Prostate gland (tissue), 2 donors: ENCODE results near the gene HAP1. TPM values are rescaled to one million over a fixed set of nuclear protein-coding genes. Genes with fewer than 3 reads are reported as not detected.
"Not testable (repeated sequence)": the region's sequence is repeated elsewhere in the genome, so short reads cannot be mapped to it uniquely, and the experiment has no call there.

Experiments used
- DNase-seq: peaks from one replicate; pipeline ENCODE4 v3.0.0-alpha.2; 2019; ENCODE audit warnings: low spot score
- H3K27ac ChIP-seq, 2 donors: fragments of 200-600 bp; sonication (generic); 2 replicates each; pipeline ENCODE4 v1.5.1; 2017 to 2019
- H3K27me3 ChIP-seq: fragments of 200-600 bp; sonication (generic); replicated peaks from 2 replicates; pipeline ENCODE4 v1.5.1; 2019; ENCODE audit not compliant: insufficient read depth
- H3K36me3 ChIP-seq, 2 donors: fragments of 200-600 bp; sonication (generic); 1 replicate in 1 of 2; 2 replicates in 1 of 2; pipeline versions ENCODE4 v1.5.1 to v1.8.1; 2017 to 2019
- H3K4me1 ChIP-seq: fragments of 200-600 bp; sonication (generic); replicated peaks from 2 replicates; pipeline ENCODE4 v1.5.1; 2019
- H3K4me3 ChIP-seq, 2 donors: fragments of 200-600 bp; sonication (generic); 2 replicates each; pipeline ENCODE4 v1.5.1; 2017 to 2019
- H3K9me3 ChIP-seq: fragments of 200-600 bp; sonication (generic); 2 replicates; pipeline ENCODE4 v1.5.1; 2017
- CTCF ChIP-seq, 4 experiments: fragments of 200-600 bp in 2 of 4; fragments of 450-650 bp in 2 of 4; sonication (generic) in 2 of 4; IDR thresholded peaks; 1 replicate in 3 of 4; 2 replicates in 1 of 4; pipeline ENCODE4 v1.5.1; 2016 to 2019; ENCODE audit warnings: antibody characterized with exemption in 4 of 4, mild to moderate bottlenecking in 2 of 4, moderate library complexity in 2 of 4
- POLR2A ChIP-seq: fragments of 450-650 bp; IDR thresholded peaks from one replicate; pipeline ENCODE4 v1.6.1; 2016; ENCODE audit warnings: antibody characterized with exemption, mild to moderate bottlenecking
- POLR2AphosphoS5 ChIP-seq: sonication (generic); formaldehyde crosslinking; IDR thresholded peaks from one replicate; pipeline ENCODE4 v1.6.1; 2017; ENCODE audit warnings: antibody characterized with exemption
- WGBS: methylation state at CpG from one replicate; pipeline ENCODE4 v1.1.5; 2018; 5-methylcytosine and 5-hydroxymethylcytosine counted together
- intact Hi-C: fragments of 100-400 bp; cut with DNase I; formaldehyde crosslinking; loops from one replicate; pipeline ENCODE4 v1.14.2; 2022
- total RNA-seq, 2 donors: library from RNA; depleted of rRNA; stranded (reverse); fragments of >200 nt; gene quantifications; one replicate each; pipeline ENCODE4 v1.1.0, GENCODE V29; 2016

Gene HAP1
- total RNA-seq, 2 donors from 2014 or later: 0.55 to 3.6 TPM

GRCh38 chr17:41777574-41778188 lies 43.2 kb upstream of the HAP1 start:
- H3K4me1 ChIP-seq: peaks cover 57% of the 10 kb centered on the region
- no peaks in the 10 kb centered on the region for H3K36me3 ChIP-seq
- TF ChIP-seq CTCF (IDR thresholded peaks at IDR 0.05) (peak in 1 of 4 experiments; percentile 14), POLR2A (no peak), POLR2AphosphoS5 (peak; percentile 66)
- WGBS: 14% methylated on average over 12 of the region's 12 CpGs
- peak overlapping the region; percentile 83 to 88 for H3K27ac ChIP-seq
- no peaks in the 10 kb centered on the region for H3K27me3 ChIP-seq
- DNase-seq: peak; percentile 64
- intact Hi-C loops: no loop called here
- H3K9me3 ChIP-seq: no peaks in the 10 kb centered on the region
- H3K4me3 ChIP-seq: no peak overlapping the region

- 35% methylated on average over 4 of the region's 4 CpGs for WGBS
- no peak for DNase-seq
- H3K4me3 ChIP-seq: no peak overlapping the region
- H3K4me1 ChIP-seq: peaks cover 56% of the 10 kb centered on the region
- no peak for TF ChIP-seq POLR2A
- peak in 2 of 4 experiments; percentile 44 for TF ChIP-seq CTCF (IDR thresholded peaks at IDR 0.05)
- peak overlapping the region; percentile 83 to 88 for H3K27ac ChIP-seq
- no peaks in the 10 kb centered on the region for H3K36me3 ChIP-seq
- no peaks in the 10 kb centered on the region for H3K9me3 ChIP-seq
- H3K27me3 ChIP-seq: no peaks in the 10 kb centered on the region
- intact Hi-C loops: no loop called here
Observed at GRCh38 chr17:41777157-41777573, 42.7 kb upstream of the HAP1 start.

GRCh38 chr17:41776262-41776900 lies 41.9 kb upstream of the HAP1 start:
- DNase-seq, H3K9me3 ChIP-seq, H3K4me3 ChIP-seq, H3K36me3 ChIP-seq, intact Hi-C loops, H3K27me3 ChIP-seq: not testable (repeated sequence)
- 80% methylated on average over 14 of the region's 14 CpGs for WGBS
- H3K4me1 ChIP-seq: peaks cover 55% of the 10 kb centered on the region
- H3K27ac ChIP-seq: peak overlapping the region; percentile 83 to 88

GRCh38 chr17:41775394-41776226 lies 41.2 kb upstream of the HAP1 start:
- no peak for DNase-seq
- Histone ChIP-seq H3K36me3 (peaks cover 0 to 4% of the 10 kb centered on the region in 2 donors), H3K4me3 (no peak overlapping the region), H3K27me3 (no peaks in the 10 kb centered on the region), H3K9me3 (no peaks in the 10 kb centered on the region), H3K27ac (peak overlapping the region; percentile 83 to 88), H3K4me1 (peaks cover 54% of the 10 kb centered on the region)
- no peak for TF ChIP-seq CTCF (IDR thresholded peaks at IDR 0.05)
- WGBS: 50% methylated on average over 12 of the region's 12 CpGs
- intact Hi-C loops: no loop called here

- Histone ChIP-seq H3K27ac (peak overlapping the region; percentile 83 to 88), H3K9me3 (no peaks in the 10 kb centered on the region), H3K36me3 (peaks cover 0 to 9% of the 10 kb centered on the region in 2 donors), H3K27me3 (no peaks in the 10 kb centered on the region), H3K4me3 (no peak overlapping the region), H3K4me1 (peaks cover 54% of the 10 kb centered on the region)
- intact Hi-C loops: no loop called here
- WGBS: 45% methylated on average over 8 of the region's 8 CpGs
- DNase-seq: no peak
- no peak for TF ChIP-seq CTCF (IDR thresholded peaks at IDR 0.05)
- TF ChIP-seq POLR2A: no peak
- TF ChIP-seq POLR2AphosphoS5: no peak
Observed at GRCh38 chr17:41773731-41774193, 39.3 kb upstream of the HAP1 start.
